Mononuclear cell (primary cell): ENCODE measurements around the gene TBL1X. TPM values are rescaled to one million over a fixed set of nuclear protein-coding genes. Genes with fewer than 3 reads are reported as not detected.

Source experiments
- H3K27me3 ChIP-seq: 2 replicates; pipeline ENCODE4 v1.6.0; 2011; ENCODE audit warnings: low read length, control low read depth; ENCODE audit not compliant: insufficient read depth
- H3K4me1 ChIP-seq: 2 replicates; pipeline ENCODE4 v1.5.1; 2011; ENCODE audit warnings: mild to moderate bottlenecking, low read length, control low read depth; ENCODE audit not compliant: insufficient read depth
- H3K4me3 ChIP-seq: 2 replicates; pipeline ENCODE4 v1.5.1; 2011; ENCODE audit warnings: mild to moderate bottlenecking, low read length, moderate library complexity
- H3K9me3 ChIP-seq: 2 replicates; pipeline ENCODE4 v1.5.1; 2011; ENCODE audit warnings: low read depth, mild to moderate bottlenecking, control low read depth, low read length
- total RNA-seq: library from RNA; depleted of rRNA; stranded (reverse); fragments of >200 nt; gene quantifications from one replicate; pipeline ENCODE4 v1.2.3, GENCODE V29; 2012

The TBL1X gene
- total RNA-seq, 1 donor = 21.0 TPM

GRCh38 chrX:9595174-9595573 lies 130.3 kb downstream of the TBL1X start:
- Histone ChIP-seq H3K4me1 (no peaks in the 10 kb centered on the region), H3K9me3 (no peaks in the 10 kb centered on the region), H3K4me3 (no peak overlapping the region), H3K27me3 (no peaks in the 10 kb centered on the region)

- Histone ChIP-seq H3K9me3 (no peaks in the 10 kb centered on the region), H3K27me3 (no peaks in the 10 kb centered on the region), H3K4me3 (no peak overlapping the region), H3K4me1 (no peaks in the 10 kb centered on the region)
Observed at GRCh38 chrX:9596837-9597236, 132.0 kb downstream of the TBL1X start.

GRCh38 chrX:9597361-9598035 lies 132.6 kb downstream of the TBL1X start:
- no peaks in the 10 kb centered on the region for H3K27me3 ChIP-seq
- no peaks in the 10 kb centered on the region for H3K9me3 ChIP-seq
- H3K4me1 ChIP-seq = no peaks in the 10 kb centered on the region
- H3K4me3 ChIP-seq = no peak overlapping the region

GRCh38 chrX:9598344-9598743 lies 133.5 kb downstream of the TBL1X start:
- H3K4me3 ChIP-seq = no peak overlapping the region
- no peaks in the 10 kb centered on the region for H3K9me3 ChIP-seq
- H3K27me3 ChIP-seq = no peaks in the 10 kb centered on the region
- no peaks in the 10 kb centered on the region for H3K4me1 ChIP-seq

- Histone ChIP-seq H3K4me1 (no peaks in the 10 kb centered on the region), H3K9me3 (no peaks in the 10 kb centered on the region), H3K27me3 (no peaks in the 10 kb centered on the region)
Observed at GRCh38 chrX:9604111-9604907, 139.5 kb downstream of the TBL1X start.

GRCh38 chrX:9604908-9605306 lies 140.0 kb downstream of the TBL1X start:
- no peaks in the 10 kb centered on the region for H3K4me1 ChIP-seq
- H3K4me3 ChIP-seq = no peak overlapping the region
- no peaks in the 10 kb centered on the region for H3K9me3 ChIP-seq
- no peaks in the 10 kb centered on the region for H3K27me3 ChIP-seq

More at GRCh38 chrX:9604111-9604907, 139.5 kb downstream of the TBL1X start:
- no peak overlapping the region for H3K4me3 ChIP-seq

GRCh38 chrX:9605484-9605883 lies 140.6 kb downstream of the TBL1X start:
- Histone ChIP-seq H3K4me3 (no peak overlapping the region), H3K27me3 (no peaks in the 10 kb centered on the region), H3K9me3 (no peaks in the 10 kb centered on the region), H3K4me1 (no peaks in the 10 kb centered on the region)

- Histone ChIP-seq H3K4me3 (no peak overlapping the region), H3K9me3 (no peaks in the 10 kb centered on the region), H3K27me3 (no peaks in the 10 kb centered on the region), H3K4me1 (no peaks in the 10 kb centered on the region)
Observed at GRCh38 chrX:9606971-9607370, 142.1 kb downstream of the TBL1X start.

GRCh38 chrX:9609499-9609898 lies 144.6 kb downstream of the TBL1X start:
- H3K27me3 ChIP-seq = no peaks in the 10 kb centered on the region
- no peak overlapping the region for H3K4me3 ChIP-seq
- no peaks in the 10 kb centered on the region for H3K4me1 ChIP-seq
- H3K9me3 ChIP-seq = no peaks in the 10 kb centered on the region

GRCh38 chrX:9609987-9610386 lies 145.1 kb downstream of the TBL1X start:
- Histone ChIP-seq H3K4me3 (no peak overlapping the region), H3K9me3 (no peaks in the 10 kb centered on the region), H3K27me3 (no peaks in the 10 kb centered on the region), H3K4me1 (no peaks in the 10 kb centered on the region)

GRCh38 chrX:9610771-9611392 lies 146.0 kb downstream of the TBL1X start:
- Histone ChIP-seq H3K27me3 (no peaks in the 10 kb centered on the region), H3K4me1 (no peaks in the 10 kb centered on the region), H3K4me3 (no peak overlapping the region), H3K9me3 (no peaks in the 10 kb centered on the region)

GRCh38 chrX:9611436-9612145 lies 146.7 kb downstream of the TBL1X start:
- Histone ChIP-seq H3K9me3 (no peaks in the 10 kb centered on the region), H3K4me3 (no peak overlapping the region), H3K4me1 (no peaks in the 10 kb centered on the region), H3K27me3 (no peaks in the 10 kb centered on the region)

GRCh38 chrX:9612146-9612505 lies 147.3 kb downstream of the TBL1X start:
- Histone ChIP-seq H3K27me3 (no peaks in the 10 kb centered on the region), H3K4me1 (no peaks in the 10 kb centered on the region), H3K9me3 (no peaks in the 10 kb centered on the region), H3K4me3 (no peak overlapping the region)

- H3K27me3 ChIP-seq = no peaks in the 10 kb centered on the region
- H3K4me1 ChIP-seq = no peaks in the 10 kb centered on the region
- no peaks in the 10 kb centered on the region for H3K9me3 ChIP-seq
- H3K4me3 ChIP-seq = no peak overlapping the region
Observed at GRCh38 chrX:9614016-9614415, 149.2 kb downstream of the TBL1X start.

- H3K9me3 ChIP-seq = no peaks in the 10 kb centered on the region
- no peaks in the 10 kb centered on the region for H3K4me1 ChIP-seq
- no peak overlapping the region for H3K4me3 ChIP-seq
- H3K27me3 ChIP-seq = no peaks in the 10 kb centered on the region
Observed at GRCh38 chrX:9619133-9619532, 154.3 kb downstream of the TBL1X start.
